K562 (cell line): ENCODE data around the gene FA2H. TPM values are rescaled to one million over a fixed set of nuclear protein-coding genes. Genes with fewer than 3 reads are reported as not detected.

Source experiments
- ATAC-seq: fragments of 200-7000 bp; cut with Tn5 transposase; 3 replicates; pipeline ENCODE4 v1.9.1; 2020; ENCODE audit warnings: moderate library complexity
- BruUV-seq: library from RNA; stranded (reverse); fragments of 400-500 nt; replicated peaks from 2 replicates; lab custom pipeline; 2021; lab: Mats Ljungman, UMichigan
- CTCF ChIA-PET: fragments of 300-600 bp; formaldehyde crosslinking; extraction: SDS; loops from one replicate; lab custom pipeline; 2021; ENCODE audit warnings: low intra/inter-chr PET ratio; lab: Yijun Ruan, JAX
- POLR2A ChIA-PET: fragments of 300-600, 350-650 bp; sonication (Branson Sonifier 250); formaldehyde crosslinking; extraction: SDS; loops from one replicate; lab custom pipeline; 2021; ENCODE audit warnings: antibody characterized with exemption, inconsistent platforms; lab: Yijun Ruan, JAX
- DNase-seq, 4 experiments: peaks; one replicate each; pipeline versions ENCODE4 v3.0.0 to v3.0.0-alpha.2; 2011 to 2018; ENCODE audit warnings: low spot score in 3 of 4, mixed read lengths in 3 of 4; ENCODE audit errors: extremely low read depth in 1 of 4
- FAIRE-seq: peaks from 2 replicates; lab custom pipeline; 2011; peaks lifted over from hg19 to GRCh38; lab: Jason Lieb, UNC
- H2AFZ ChIP-seq: 2 replicates; pipeline ENCODE4 v1.6.0; 2011; ENCODE audit warnings: low read depth, low read length, control low read depth, inconsistent platforms
- H3K27ac ChIP-seq: fragments of 200-600 bp; 3 replicates; pipeline ENCODE4 v1.8.0; 2011; ENCODE audit warnings: low read depth, mild to moderate bottlenecking, control low read depth, inconsistent platforms, low read length, moderate library complexity, mixed read lengths; ENCODE audit errors: extremely low read depth
- H3K27me3 ChIP-seq, 2 experiments: fragments of 300-600 bp in 1 of 2; 2 replicates in 1 of 2; 3 replicates in 1 of 2; pipeline versions ENCODE4 v1.6.0 to v1.8.0; 2011; ENCODE audit warnings: inconsistent platforms in 2 of 2, low read length in 2 of 2, mild to moderate bottlenecking in 1 of 2, mixed read lengths in 1 of 2, moderate library complexity in 1 of 2; ENCODE audit not compliant: control insufficient read depth in 2 of 2, insufficient read depth in 2 of 2
- H3K36me3 ChIP-seq: fragments of 300-600 bp; 3 replicates; pipeline ENCODE4 v1.8.0; 2011; ENCODE audit warnings: mild to moderate bottlenecking, low read length, inconsistent platforms; ENCODE audit not compliant: control insufficient read depth, insufficient read depth
- H3K4me1 ChIP-seq, 2 experiments: fragments of 200-600 bp in 1 of 2; replicated peaks in 1 of 2; 2 replicates in 1 of 2; 3 replicates in 1 of 2; pipeline versions ENCODE4 v1.5.1 to v1.8.0; 2011; ENCODE audit warnings: inconsistent platforms in 2 of 2, low read length in 2 of 2, mild to moderate bottlenecking in 1 of 2, mixed read lengths in 1 of 2, moderate library complexity in 1 of 2; ENCODE audit not compliant: control insufficient read depth in 2 of 2, insufficient read depth in 2 of 2
- H3K4me2 ChIP-seq: 2 replicates; pipeline ENCODE4 v1.6.1; 2011; ENCODE audit warnings: low read length, control low read depth, inconsistent platforms, mixed read lengths; ENCODE audit not compliant: insufficient read depth
- H3K4me3 ChIP-seq: fragments of 200-600 bp; sonication (generic), shearing (Covaris generic); 2 replicates; pipeline ENCODE4 v1.5.1; 2016; ENCODE audit warnings: control low read depth, inconsistent platforms
- H3K79me2 ChIP-seq: fragments of 200-600 bp; 3 replicates; pipeline ENCODE4 v1.8.0; 2011; ENCODE audit warnings: low read length, inconsistent platforms; ENCODE audit not compliant: control insufficient read depth, insufficient read depth
- H3K9ac ChIP-seq, 2 experiments: 2 replicates each; pipeline versions ENCODE4 v1.6.0 to v1.6.1; 2011; ENCODE audit warnings: low read depth in 2 of 2, low read length in 2 of 2, control low read depth in 1 of 2, inconsistent platforms in 1 of 2, mild to moderate bottlenecking in 1 of 2, mixed read lengths in 1 of 2; ENCODE audit not compliant: insufficient read depth in 1 of 2
- H3K9me1 ChIP-seq: one replicate; pipeline ENCODE4 v1.6.0; 2011; ENCODE audit warnings: inconsistent platforms, mild to moderate bottlenecking, low read length, moderate library complexity; ENCODE audit not compliant: control insufficient read depth, insufficient read depth
- H3K9me3 ChIP-seq: replicated peaks from 2 replicates; pipeline ENCODE4 v1.5.1; 2011; ENCODE audit warnings: low read depth, low read length, inconsistent platforms; ENCODE audit not compliant: control insufficient read depth, insufficient read depth
- H4K20me1 ChIP-seq: replicated peaks from 2 replicates; pipeline ENCODE4 v1.6.1; 2011; ENCODE audit warnings: low read length, inconsistent platforms, mixed read lengths; ENCODE audit not compliant: control insufficient read depth, insufficient read depth
- BRCA1 ChIP-seq, 2 experiments: fragments of 450-650 bp in 1 of 2; sonication (generic) in 1 of 2; formaldehyde crosslinking in 1 of 2; IDR thresholded peaks; 2 replicates each; pipeline versions ENCODE4 v1.5.0 to v1.6.1; 2017 to 2020; ENCODE audit warnings: mild to moderate bottlenecking in 1 of 2, missing genetic modification reagents in 1 of 2
- ELF4 ChIP-seq: fragments of 450-650 bp; formaldehyde crosslinking; IDR thresholded peaks from 2 replicates; pipeline ENCODE4 v1.4.0; 2022; ENCODE audit warnings: missing genetic modification characterization
- HDAC2 ChIP-seq: fragments of 450-650 bp; IDR thresholded peaks from 2 replicates; pipeline ENCODE4 v1.6.1; 2016; ENCODE audit warnings: mild to moderate bottlenecking
- HDAC6 ChIP-seq: IDR thresholded peaks from 2 replicates; pipeline ENCODE4 v1.6.1; 2012; ENCODE audit warnings: low read depth, mild to moderate bottlenecking, control low read depth, inconsistent platforms, low read length, moderate library complexity
- HEY1 ChIP-seq: fragments of 250-450 bp; sonication (Bioruptor Pico); IDR thresholded peaks from 2 replicates; pipeline ENCODE4 v1.5.0; 2020; ENCODE audit warnings: mild to moderate bottlenecking, moderate library complexity, borderline replicate concordance
- MCM5 ChIP-seq: fragments of 450-650 bp; IDR thresholded peaks from 2 replicates; pipeline ENCODE4 v1.6.1; 2016; ENCODE audit warnings: low read depth
- PHB ChIP-seq: fragments of 250-450 bp; sonication (Bioruptor Pico); IDR thresholded peaks from 2 replicates; pipeline ENCODE4 v1.5.0; 2021
- PTRF ChIP-seq: fragments of 450-650 bp; IDR thresholded peaks from 2 replicates; pipeline ENCODE4 v1.6.1; 2016; ENCODE audit warnings: mild to moderate bottlenecking, missing genetic modification characterization, missing compliant biosample characterization
- SRSF7 ChIP-seq: fragments of 200-400 bp; formaldehyde crosslinking; optimal IDR thresholded peaks from 2 replicates; pipeline ENCODE3; 2017; ENCODE audit warnings: mild to moderate bottlenecking, low read depth, low read length
- TCF7L2 ChIP-seq: fragments of 150-350 bp; IDR thresholded peaks from 2 replicates; pipeline ENCODE4 v1.6.1; 2016; ENCODE audit warnings: low read depth, mild to moderate bottlenecking, low read length, moderate library complexity
- TRIM28 ChIP-seq: fragments of 450-650 bp; IDR thresholded peaks from 2 replicates; pipeline ENCODE4 v1.6.1; 2017
- ZNF354B ChIP-seq: fragments of 250-450 bp; sonication (Bioruptor Pico); IDR thresholded peaks from 2 replicates; pipeline ENCODE4 v1.4.0; 2020
- ZNF395 ChIP-seq: fragments of 200-800 bp; sonication (Bioruptor generic); IDR thresholded peaks from 2 replicates; pipeline ENCODE4 v1.6.1; 2017; ENCODE audit warnings: missing genetic modification characterization, missing compliant biosample characterization
- ZNF830 ChIP-seq: fragments of 250-450 bp; sonication (Bioruptor Pico); IDR thresholded peaks from 2 replicates; pipeline ENCODE4 v1.5.0; 2021; ENCODE audit warnings: mild to moderate bottlenecking
- WGBS: fragments of 100-300 bp; shearing (Covaris generic); methylation state at CpG from one replicate; pipeline ENCODE4 v1.1.6; 2016; ENCODE audit warnings: low coverage, mixed read lengths; ENCODE audit not compliant: insufficient coverage; ENCODE audit errors: missing lambda C conversion rate; 5-methylcytosine and 5-hydroxymethylcytosine counted together
- in situ Hi-C: fragments of 300-500 bp; cut with MboI; formaldehyde crosslinking; loops from 4 replicates; pipeline ENCODE4 v1.15.0; 2018; ENCODE audit warnings: inconsistent platforms, mixed read lengths
- intact Hi-C: fragments of 100-400 bp; cut with micrococcal nuclease; formaldehyde crosslinking; loops from 2 replicates; pipeline ENCODE4 v1.14.2; 2022
- polyA plus RNA-seq, 8 experiments: library from polyadenylated mRNA; depleted of rRNA in 4 of 8; stranded (reverse) in 5 of 8; unstranded in 3 of 8; fragments of >200 nt; fragmentation: Nextera tagmentation in 2 of 8; fragmentation: Illumina TruSeq in 1 of 8; extraction: Ambion mirVana in 2 of 8; extraction: Trizol in 1 of 8; gene quantifications; 2 replicates each; pipeline versions ENCODE4 v1.2.1 to v1.2.3, GENCODE V29; 2011 to 2014; ENCODE audit warnings: inconsistent platforms in 1 of 8, missing spikeins in 1 of 8
- total RNA-seq, 7 experiments: library from RNA; depleted of rRNA in 6 of 7; stranded (reverse); fragments of >200 nt in 6 of 7; fragmentation: Illumina TruSeq in 2 of 7; extraction: Trizol in 2 of 7; gene quantifications; 2 replicates each; pipeline versions ENCODE4 v1.2.1 to v1.2.3, GENCODE V29; 2011 to 2021; ENCODE audit warnings: low replicate concordance in 1 of 7
- TF ChIP-seq, protein P1 (sequence below): sonication (generic); formaldehyde crosslinking; IDR thresholded peaks from 2 replicates; pipeline ENCODE4 v1.4.0; 2020; ENCODE audit warnings: mild to moderate bottlenecking, missing genetic modification reagents
- TF ChIP-seq, protein P2 (sequence below): sonication (generic); formaldehyde crosslinking; IDR thresholded peaks from 2 replicates; pipeline ENCODE4 v1.8.0; 2023; ENCODE audit warnings: mild to moderate bottlenecking, missing genetic modification reagents

The FA2H gene
- total and polyA plus RNA-seq, 9 of the 15 experiments (the other 6 are each of a cell fraction or from before 2014, with no cell fraction given) = not detected

GRCh38 chr16:74726716-74727115 is 47.9 kb downstream of the FA2H start:
- Histone ChIP-seq H3K4me3 (no peak overlapping the region), H3K4me1 (peaks cover 0 to 3% of the 10 kb centered on the region in 2 experiments; a peak in 1 of 5 replicates), H3K36me3 (no peaks in the 10 kb centered on the region), H3K9ac (no peak overlapping the region), H3K79me2 (no peaks in the 10 kb centered on the region), H3K4me2 (no peak overlapping the region), H3K27ac (no peak overlapping the region), H3K27me3 (peaks cover 16 to 48% of the 10 kb centered on the region in 2 experiments; a peak in 4 of 5 replicates), H3K9me1 (no peaks in the 10 kb centered on the region), H2AFZ (no peak overlapping the region), H3K9me3 (peaks cover 4% of the 10 kb centered on the region), H4K20me1 (no peaks in the 10 kb centered on the region)
- ATAC-seq = peak; percentile 58
- in situ Hi-C loops (no loop called here), intact Hi-C loops (no loop called here)
- peak; percentile 82 for FAIRE-seq
- no TSS peak for BruUV-seq
- CTCF ChIA-PET = no interaction called here
- 75% methylated on average over 2 of the region's 2 CpGs for WGBS
- POLR2A ChIA-PET = interaction anchor here (1.0 to 1.2 kb wide), 2 partner anchors 9 to 14 kb away, joined by 3 read pairs; no protein-coding TSS in a partner anchor
- DNase-seq = peak; percentile 55 to 67 (median 62)
- TF ChIP-seq, protein P1, sequence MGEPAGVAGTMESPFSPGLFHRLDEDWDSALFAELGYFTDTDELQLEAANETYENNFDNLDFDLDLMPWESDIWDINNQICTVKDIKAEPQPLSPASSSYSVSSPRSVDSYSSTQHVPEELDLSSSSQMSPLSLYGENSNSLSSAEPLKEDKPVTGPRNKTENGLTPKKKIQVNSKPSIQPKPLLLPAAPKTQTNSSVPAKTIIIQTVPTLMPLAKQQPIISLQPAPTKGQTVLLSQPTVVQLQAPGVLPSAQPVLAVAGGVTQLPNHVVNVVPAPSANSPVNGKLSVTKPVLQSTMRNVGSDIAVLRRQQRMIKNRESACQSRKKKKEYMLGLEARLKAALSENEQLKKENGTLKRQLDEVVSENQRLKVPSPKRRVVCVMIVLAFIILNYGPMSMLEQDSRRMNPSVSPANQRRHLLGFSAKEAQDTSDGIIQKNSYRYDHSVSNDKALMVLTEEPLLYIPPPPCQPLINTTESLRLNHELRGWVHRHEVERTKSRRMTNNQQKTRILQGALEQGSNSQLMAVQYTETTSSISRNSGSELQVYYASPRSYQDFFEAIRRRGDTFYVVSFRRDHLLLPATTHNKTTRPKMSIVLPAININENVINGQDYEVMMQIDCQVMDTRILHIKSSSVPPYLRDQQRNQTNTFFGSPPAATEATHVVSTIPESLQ (CRISPR knock-in tag) = no peak
- no peak for TF ChIP-seq ELF4 (CRISPR knock-in tag)
- TF ChIP-seq HDAC6 = no peak
- TF ChIP-seq ZNF354B (CRISPR knock-in tag) = no peak
- TF ChIP-seq, protein P2, sequence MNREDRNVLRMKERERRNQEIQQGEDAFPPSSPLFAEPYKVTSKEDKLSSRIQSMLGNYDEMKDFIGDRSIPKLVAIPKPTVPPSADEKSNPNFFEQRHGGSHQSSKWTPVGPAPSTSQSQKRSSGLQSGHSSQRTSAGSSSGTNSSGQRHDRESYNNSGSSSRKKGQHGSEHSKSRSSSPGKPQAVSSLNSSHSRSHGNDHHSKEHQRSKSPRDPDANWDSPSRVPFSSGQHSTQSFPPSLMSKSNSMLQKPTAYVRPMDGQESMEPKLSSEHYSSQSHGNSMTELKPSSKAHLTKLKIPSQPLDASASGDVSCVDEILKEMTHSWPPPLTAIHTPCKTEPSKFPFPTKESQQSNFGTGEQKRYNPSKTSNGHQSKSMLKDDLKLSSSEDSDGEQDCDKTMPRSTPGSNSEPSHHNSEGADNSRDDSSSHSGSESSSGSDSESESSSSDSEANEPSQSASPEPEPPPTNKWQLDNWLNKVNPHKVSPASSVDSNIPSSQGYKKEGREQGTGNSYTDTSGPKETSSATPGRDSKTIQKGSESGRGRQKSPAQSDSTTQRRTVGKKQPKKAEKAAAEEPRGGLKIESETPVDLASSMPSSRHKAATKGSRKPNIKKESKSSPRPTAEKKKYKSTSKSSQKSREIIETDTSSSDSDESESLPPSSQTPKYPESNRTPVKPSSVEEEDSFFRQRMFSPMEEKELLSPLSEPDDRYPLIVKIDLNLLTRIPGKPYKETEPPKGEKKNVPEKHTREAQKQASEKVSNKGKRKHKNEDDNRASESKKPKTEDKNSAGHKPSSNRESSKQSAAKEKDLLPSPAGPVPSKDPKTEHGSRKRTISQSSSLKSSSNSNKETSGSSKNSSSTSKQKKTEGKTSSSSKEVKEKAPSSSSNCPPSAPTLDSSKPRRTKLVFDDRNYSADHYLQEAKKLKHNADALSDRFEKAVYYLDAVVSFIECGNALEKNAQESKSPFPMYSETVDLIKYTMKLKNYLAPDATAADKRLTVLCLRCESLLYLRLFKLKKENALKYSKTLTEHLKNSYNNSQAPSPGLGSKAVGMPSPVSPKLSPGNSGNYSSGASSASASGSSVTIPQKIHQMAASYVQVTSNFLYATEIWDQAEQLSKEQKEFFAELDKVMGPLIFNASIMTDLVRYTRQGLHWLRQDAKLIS (CRISPR knock-in tag) = no peak
- no peak for TF ChIP-seq SRSF7
- TF ChIP-seq ZNF395 (CRISPR knock-in tag) = no peak
- no peak for TF ChIP-seq MCM5
- TF ChIP-seq HEY1 (CRISPR knock-in tag) = no peak
- no peak for TF ChIP-seq TCF7L2
- no peak for TF ChIP-seq PHB (CRISPR knock-in tag)
- no peak for TF ChIP-seq HDAC2
- peak; percentile 81 for TF ChIP-seq TRIM28
- no peak for TF ChIP-seq ZNF830 (CRISPR knock-in tag)
- TF ChIP-seq BRCA1 (IDR thresholded peaks at IDR 0.05) = no peak
- no peak for TF ChIP-seq BRCA1 (CRISPR knock-in tag; IDR thresholded peaks at IDR 0.05)
- no peak for TF ChIP-seq PTRF (tag)
